BLaER1 (cell line): ENCODE measurements around the gene SERPINA5.
"Not testable (repeated sequence)": the region's sequence is repeated elsewhere in the genome, so short reads cannot be mapped to it uniquely, and the experiment has no call there.

ENCODE experiments used
- H3K27ac ChIP-seq: shearing (Covaris generic); formaldehyde crosslinking; 2 replicates; pipeline ENCODE4 v1.8.1; 2022
- H3K27me3 ChIP-seq: shearing (Covaris generic); formaldehyde crosslinking; 2 replicates; pipeline ENCODE4 v1.8.1; 2022
- H3K36me3 ChIP-seq: shearing (Covaris generic); formaldehyde crosslinking; 2 replicates; pipeline ENCODE4 v1.8.1; 2022
- H3K4me1 ChIP-seq: shearing (Covaris generic); formaldehyde crosslinking; 2 replicates; pipeline ENCODE4 v1.8.1; 2022
- H3K4me2 ChIP-seq: shearing (Covaris generic); formaldehyde crosslinking; 2 replicates; pipeline ENCODE4 v1.8.1; 2022
- H3K4me3 ChIP-seq: shearing (Covaris generic); formaldehyde crosslinking; 2 replicates; pipeline ENCODE4 v1.8.1; 2022
- H3K9ac ChIP-seq: shearing (Covaris generic); formaldehyde crosslinking; 2 replicates; pipeline ENCODE4 v1.8.1; 2022
- H3K9me3 ChIP-seq: shearing (Covaris generic); formaldehyde crosslinking; 2 replicates; pipeline ENCODE4 v1.8.1; 2022
- H4K20me1 ChIP-seq: shearing (Covaris generic); formaldehyde crosslinking; 2 replicates; pipeline ENCODE4 v1.8.1; 2022
- Cebpa-rat ChIP-seq: shearing (Covaris generic); IDR thresholded peaks from 2 replicates; pipeline ENCODE4 v1.8.1; 2022

Gene SERPINA5

GRCh38 chr14:94573475-94574277 lies 7.5 kb upstream of the SERPINA5 start:
- no peaks in the 10 kb centered on the region for H3K36me3 ChIP-seq
- no peaks in the 10 kb centered on the region for H3K27me3 ChIP-seq
- H3K4me3 ChIP-seq, result no peak overlapping the region
- no peak overlapping the region for H3K4me2 ChIP-seq
- H3K9me3 ChIP-seq, result no peaks in the 10 kb centered on the region
- no peaks in the 10 kb centered on the region for H3K4me1 ChIP-seq
- no peaks in the 10 kb centered on the region for H4K20me1 ChIP-seq
- no peak overlapping the region for H3K27ac ChIP-seq
- no peak for TF ChIP-seq Cebpa-rat
- H3K9ac ChIP-seq, result no peak overlapping the region

- H3K4me3 ChIP-seq, result no peak overlapping the region
- no peak overlapping the region for H3K4me2 ChIP-seq
- no peaks in the 10 kb centered on the region for H3K36me3 ChIP-seq
- H3K9me3 ChIP-seq, result no peaks in the 10 kb centered on the region
- no peak overlapping the region for H3K9ac ChIP-seq
- H3K27me3 ChIP-seq, result no peaks in the 10 kb centered on the region
- TF ChIP-seq Cebpa-rat, result no peak
- no peaks in the 10 kb centered on the region for H3K4me1 ChIP-seq
- no peaks in the 10 kb centered on the region for H4K20me1 ChIP-seq
- no peak overlapping the region for H3K27ac ChIP-seq
Observed at GRCh38 chr14:94574336-94574735, 6.9 kb upstream of the SERPINA5 start.

- TF ChIP-seq Cebpa-rat, result no peak
- H3K27me3 ChIP-seq, result no peaks in the 10 kb centered on the region
- no peak overlapping the region for H3K9ac ChIP-seq
Observed at GRCh38 chr14:94575730-94576585, 5.3 kb upstream of the SERPINA5 start.

GRCh38 chr14:94577472-94577871 lies 3.8 kb upstream of the SERPINA5 start:
- not testable (repeated sequence) for H3K36me3 ChIP-seq, H3K4me1 ChIP-seq, H3K4me3 ChIP-seq, H4K20me1 ChIP-seq, H3K9me3 ChIP-seq, H3K27ac ChIP-seq, H3K27me3 ChIP-seq, H3K4me2 ChIP-seq, H3K9ac ChIP-seq

More at GRCh38 chr14:94575730-94576585, 5.3 kb upstream of the SERPINA5 start:
- Histone ChIP-seq H3K36me3 (no peaks in the 10 kb centered on the region), H3K4me2 (no peak overlapping the region), H3K4me1 (no peaks in the 10 kb centered on the region), H3K9me3 (no peaks in the 10 kb centered on the region), H3K4me3 (no peak overlapping the region), H4K20me1 (no peaks in the 10 kb centered on the region), H3K27ac (no peak overlapping the region)

GRCh38 chr14:94578712-94579111 lies 2.5 kb upstream of the SERPINA5 start:
- Histone ChIP-seq H3K27ac (no peak overlapping the region), H3K4me1 (no peaks in the 10 kb centered on the region), H3K9ac (no peak overlapping the region), H3K4me2 (no peak overlapping the region), H3K9me3 (no peaks in the 10 kb centered on the region), H3K36me3 (no peaks in the 10 kb centered on the region), H3K27me3 (no peaks in the 10 kb centered on the region), H3K4me3 (no peak overlapping the region), H4K20me1 (no peaks in the 10 kb centered on the region)
- no peak for TF ChIP-seq Cebpa-rat

GRCh38 chr14:94582199-94582750 lies 1.0 kb downstream of the SERPINA5 start:
- no peaks in the 10 kb centered on the region for H4K20me1 ChIP-seq
- H3K4me1 ChIP-seq, result no peaks in the 10 kb centered on the region
- H3K27me3 ChIP-seq, result no peaks in the 10 kb centered on the region
- H3K27ac ChIP-seq, result no peak overlapping the region
- no peak overlapping the region for H3K4me2 ChIP-seq
- H3K36me3 ChIP-seq, result no peaks in the 10 kb centered on the region
- no peak overlapping the region for H3K4me3 ChIP-seq
- no peak for TF ChIP-seq Cebpa-rat
- H3K9ac ChIP-seq, result no peak overlapping the region
- no peaks in the 10 kb centered on the region for H3K9me3 ChIP-seq

- no peaks in the 10 kb centered on the region for H3K27me3 ChIP-seq
- H3K4me3 ChIP-seq, result no peak overlapping the region
- H3K9me3 ChIP-seq, result no peaks in the 10 kb centered on the region
- H3K36me3 ChIP-seq, result no peaks in the 10 kb centered on the region
- H3K4me2 ChIP-seq, result no peak overlapping the region
- H3K9ac ChIP-seq, result no peak overlapping the region
- no peaks in the 10 kb centered on the region for H3K4me1 ChIP-seq
- H4K20me1 ChIP-seq, result no peaks in the 10 kb centered on the region
- no peak for TF ChIP-seq Cebpa-rat
- no peak overlapping the region for H3K27ac ChIP-seq
Observed at GRCh38 chr14:94582851-94583250, 1.6 kb downstream of the SERPINA5 start.

- no peaks in the 10 kb centered on the region for H3K9me3 ChIP-seq
Observed at GRCh38 chr14:94583557-94583956, 2.3 kb downstream of the SERPINA5 start.

GRCh38 chr14:94584591-94585280 lies 3.5 kb downstream of the SERPINA5 start:
- Histone ChIP-seq H3K27ac (no peak overlapping the region), H3K4me2 (no peak overlapping the region), H4K20me1 (no peaks in the 10 kb centered on the region), H3K9me3 (no peaks in the 10 kb centered on the region), H3K4me3 (no peak overlapping the region), H3K4me1 (no peaks in the 10 kb centered on the region), H3K36me3 (no peaks in the 10 kb centered on the region), H3K27me3 (no peaks in the 10 kb centered on the region), H3K9ac (no peak overlapping the region)
- no peak for TF ChIP-seq Cebpa-rat

More at GRCh38 chr14:94583557-94583956, 2.3 kb downstream of the SERPINA5 start:
- no peak overlapping the region for H3K4me2 ChIP-seq
- no peak overlapping the region for H3K27ac ChIP-seq
- H4K20me1 ChIP-seq, result no peaks in the 10 kb centered on the region
- no peaks in the 10 kb centered on the region for H3K27me3 ChIP-seq
- H3K36me3 ChIP-seq, result no peaks in the 10 kb centered on the region
- no peak overlapping the region for H3K9ac ChIP-seq
- TF ChIP-seq Cebpa-rat, result no peak
- H3K4me1 ChIP-seq, result no peaks in the 10 kb centered on the region
- no peak overlapping the region for H3K4me3 ChIP-seq
